Spleen (tissue), 7 donors: Measurements from ENCODE around the gene NPLOC4.

Source experiments
- POLR2A ChIP-seq, 3 donors: fragments of 450-650 bp; IDR thresholded peaks; one replicate each; pipeline ENCODE4 v1.5.1; 2017; ENCODE audit warnings: antibody characterized with exemption in 3 of 3, mild to moderate bottlenecking in 1 of 3
- POLR2AphosphoS5 ChIP-seq, 3 donors: sonication (generic); formaldehyde crosslinking; IDR thresholded peaks; one replicate each; pipeline ENCODE4 v1.5.1; 2017; ENCODE audit warnings: antibody characterized with exemption in 3 of 3
- TF ChIP-seq, protein P1 (sequence below), 11 experiments: fragments of 200-600 bp in 7 of 11; fragments of 450-650 bp in 4 of 11; sonication (generic) in 4 of 11; IDR thresholded peaks in 8 of 11; conservative IDR thresholded peaks in 3 of 11; 1 replicate in 7 of 11; 2 replicates in 4 of 11; pipeline versions ENCODE4 v1.4.0 to v1.8.0; 2016 to 2021; ENCODE audit warnings: antibody characterized with exemption in 11 of 11, inconsistent platforms in 4 of 11, mild to moderate bottlenecking in 1 of 11
- donor health status: DM: no; HTN: no; CAD: no; lungs with moderate emphysema.
- donor health status: DM: no; HTN: no; CAD: no.
- donor health status: DM: no; HTN: no; CAD: no.

DNA sequence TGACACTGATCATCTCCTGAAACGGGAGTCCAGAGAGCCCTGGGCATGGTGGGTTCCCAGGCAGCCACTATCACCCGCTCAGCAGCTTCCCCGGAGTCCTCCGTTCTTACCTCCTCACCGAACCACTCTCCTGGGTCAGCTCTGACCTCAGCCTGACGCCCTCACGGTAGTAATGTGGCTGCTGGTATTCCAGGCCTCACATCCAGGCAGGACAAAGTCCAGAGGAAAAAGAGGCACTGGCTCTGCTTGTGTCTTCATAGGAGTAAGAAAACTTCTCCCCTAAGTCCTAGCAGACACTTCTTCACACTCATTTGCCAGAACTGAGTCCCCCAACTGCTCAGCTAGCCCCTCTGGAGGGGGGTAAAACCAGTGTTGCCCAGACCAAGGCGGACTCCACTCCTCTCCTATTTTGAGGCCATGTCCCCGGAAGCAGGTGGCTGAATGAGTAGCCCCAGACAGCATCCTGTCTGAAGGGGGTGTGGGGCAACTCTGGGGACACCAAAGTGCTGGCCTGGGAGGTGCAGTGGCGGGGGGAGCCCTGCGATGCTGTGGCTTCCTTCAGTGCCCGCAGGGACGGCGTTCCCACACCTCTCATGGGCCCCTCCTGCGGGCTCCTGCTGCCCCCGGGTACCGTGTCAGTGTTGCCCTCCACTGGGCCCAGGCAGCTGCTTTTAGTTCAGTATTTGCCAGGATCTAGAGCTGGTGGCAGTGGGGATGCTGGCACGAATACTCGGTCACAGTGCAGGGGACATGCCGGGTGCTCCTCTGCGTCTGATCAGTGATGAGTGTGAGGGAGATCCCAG lies 103.4 kb downstream of the NPLOC4 start:
- TF ChIP-seq, protein P1, sequence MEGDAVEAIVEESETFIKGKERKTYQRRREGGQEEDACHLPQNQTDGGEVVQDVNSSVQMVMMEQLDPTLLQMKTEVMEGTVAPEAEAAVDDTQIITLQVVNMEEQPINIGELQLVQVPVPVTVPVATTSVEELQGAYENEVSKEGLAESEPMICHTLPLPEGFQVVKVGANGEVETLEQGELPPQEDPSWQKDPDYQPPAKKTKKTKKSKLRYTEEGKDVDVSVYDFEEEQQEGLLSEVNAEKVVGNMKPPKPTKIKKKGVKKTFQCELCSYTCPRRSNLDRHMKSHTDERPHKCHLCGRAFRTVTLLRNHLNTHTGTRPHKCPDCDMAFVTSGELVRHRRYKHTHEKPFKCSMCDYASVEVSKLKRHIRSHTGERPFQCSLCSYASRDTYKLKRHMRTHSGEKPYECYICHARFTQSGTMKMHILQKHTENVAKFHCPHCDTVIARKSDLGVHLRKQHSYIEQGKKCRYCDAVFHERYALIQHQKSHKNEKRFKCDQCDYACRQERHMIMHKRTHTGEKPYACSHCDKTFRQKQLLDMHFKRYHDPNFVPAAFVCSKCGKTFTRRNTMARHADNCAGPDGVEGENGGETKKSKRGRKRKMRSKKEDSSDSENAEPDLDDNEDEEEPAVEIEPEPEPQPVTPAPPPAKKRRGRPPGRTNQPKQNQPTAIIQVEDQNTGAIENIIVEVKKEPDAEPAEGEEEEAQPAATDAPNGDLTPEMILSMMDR (IDR thresholded peaks at IDR 0.05 in 8 of 11, conservative IDR thresholded peaks at IDR 0.05 in 3 of 11) = no peak
- TF ChIP-seq POLR2AphosphoS5 (IDR thresholded peaks at IDR 0.05) (peak in 1 of 3 donors; percentile 0), POLR2A (IDR thresholded peaks at IDR 0.05) (no peak)
